ENCODE results near the gene ATP5F1D. TPM values are rescaled to one million over a fixed set of nuclear protein-coding genes. Genes with fewer than 3 reads are reported as not detected.

The ATP5F1D gene
- total and polyA plus RNA-seq, 2 experiments from 2014 or later = 139 to 396 TPM

DNA sequence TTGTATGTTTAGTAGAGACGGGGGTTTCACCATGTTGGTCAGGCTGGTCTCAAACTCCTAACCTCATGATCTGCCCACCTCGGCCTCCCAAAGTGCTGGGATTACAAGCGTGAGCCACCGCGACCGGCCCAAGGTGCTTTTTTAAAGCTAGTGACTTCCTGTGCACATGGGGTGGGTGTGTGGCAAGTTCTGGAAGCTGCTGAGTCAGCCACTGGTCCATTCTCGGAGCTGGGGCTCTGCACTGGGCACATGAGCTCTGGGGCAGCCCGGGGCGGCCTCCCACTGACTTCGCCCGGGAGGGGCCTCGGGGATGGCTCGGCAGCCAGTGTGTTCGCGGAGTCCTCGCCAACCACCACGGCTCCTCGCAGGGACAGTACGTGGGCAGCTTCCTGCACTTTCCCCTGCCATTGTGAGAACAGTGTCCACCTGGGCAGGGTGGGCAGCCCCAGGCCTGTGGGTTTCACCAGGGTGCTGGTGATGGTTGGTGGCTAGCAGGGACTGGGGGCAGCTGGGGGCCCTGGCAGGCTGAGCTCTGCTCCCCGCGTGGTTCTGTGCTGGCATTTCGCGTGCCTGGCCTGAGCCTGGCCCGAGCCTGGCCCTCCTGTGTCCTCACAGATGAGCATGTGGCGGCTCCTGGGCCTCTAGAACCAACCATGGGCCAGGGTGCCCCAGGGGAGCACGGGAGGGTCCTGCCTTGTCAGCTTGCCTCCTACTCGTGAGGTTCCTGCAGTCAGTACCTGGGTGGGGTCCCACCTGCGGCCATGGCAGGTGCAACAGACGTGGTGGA lies 15.9 kb upstream of the ATP5F1D start:
- TF ChIP-seq ZNF462 (CRISPR knock-in tag; IDR thresholded peaks at IDR 0.05) (no peak), ZNF331 (CRISPR knock-in tag; IDR thresholded peaks at IDR 0.05; ENCODE audit: low read depth) (no peak), EZH2 (IDR thresholded peaks at IDR 0.05; ENCODE audit: low read depth, unreplicated experiment) (no peak)
- no peaks in the 10 kb centered on the region; the same call in 1 of the 2 replicates for H4K20me1 ChIP-seq (replicated peaks; ENCODE audit: insufficient read depth)

DNA sequence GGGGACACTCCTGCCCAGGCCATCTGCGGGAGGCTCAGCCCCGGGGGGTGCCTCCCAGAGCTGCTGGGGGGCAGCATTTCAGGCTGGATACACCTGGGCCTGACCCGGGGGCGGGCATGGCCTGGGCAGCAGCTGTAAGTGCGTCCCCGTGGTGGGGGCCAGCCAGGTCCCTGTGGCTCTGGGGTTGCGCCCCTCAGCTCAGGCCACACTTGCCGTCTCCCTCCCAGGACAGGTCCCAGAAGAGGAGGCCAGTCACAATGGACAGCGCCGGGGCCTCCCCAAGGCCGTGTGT lies 15.4 kb upstream of the ATP5F1D start:
- Mint-ChIP-seq H3K27me3 (ENCODE audit: insufficient read depth, low read depth, poor library complexity) (peaks cover 7% of the 10 kb centered on the region), H3K4me3 (no peak overlapping the region), H3K9me3 (no peaks in the 10 kb centered on the region), H3K27ac (no peak overlapping the region), H3K4me1 (no peaks in the 10 kb centered on the region), H3K36me3 (ENCODE audit: low read depth) (peaks cover 4% of the 10 kb centered on the region; the same call in 2 of the 3 replicates)
- Histone ChIP-seq H2AFZ (no peak overlapping the region), H3K79me2 (replicated peaks; ENCODE audit: insufficient read depth) (0 out of 2 replicates have a peak, but pooled peaks cover 6% of the 10 kb centered on the region), H3K4me1 (ENCODE audit: insufficient read depth) (no peaks in the 10 kb centered on the region), H4K20me1 (replicated peaks; ENCODE audit: insufficient read depth) (no peaks in the 10 kb centered on the region; the same call in 1 of the 2 replicates), H3K9me2 (ENCODE audit: insufficient read depth) (no peaks in the 10 kb centered on the region), H3K27ac (ENCODE audit: low read depth) (no peak overlapping the region), H3K27me3 (ENCODE audit: insufficient read depth) (no peaks in the 10 kb centered on the region), H3K4me3 (no peak overlapping the region), H3K36me3 (ENCODE audit: insufficient read depth) (no peaks in the 10 kb centered on the region), H3F3A (replicated peaks; ENCODE audit: low read depth) (peaks cover 28% of the 10 kb centered on the region; the same call in 1 of the 2 replicates), H3K4me2 (no peak overlapping the region)
- DNase-seq (ENCODE audit: low spot score) = no peak
- ATAC-seq = no peak
- TF ChIP-seq ZNF114 (CRISPR knock-in tag; IDR thresholded peaks at IDR 0.05) = no peak
- TF ChIP-seq STAT1 (IDR thresholded peaks at IDR 0.05; ENCODE audit: unreplicated experiment) = no peak
- no peak for TF ChIP-seq NANOG (IDR thresholded peaks at IDR 0.05; ENCODE audit: borderline replicate concordance)
- no peak for TF ChIP-seq POLR2AphosphoS5 (IDR thresholded peaks at IDR 0.05; ENCODE audit: low read depth)
- no peak for TF ChIP-seq JUNB (IDR thresholded peaks at IDR 0.05; ENCODE audit: unreplicated experiment)
- TF ChIP-seq ZNF331 (CRISPR knock-in tag; IDR thresholded peaks at IDR 0.05; ENCODE audit: low read depth) = no peak
- TF ChIP-seq, protein P1, sequence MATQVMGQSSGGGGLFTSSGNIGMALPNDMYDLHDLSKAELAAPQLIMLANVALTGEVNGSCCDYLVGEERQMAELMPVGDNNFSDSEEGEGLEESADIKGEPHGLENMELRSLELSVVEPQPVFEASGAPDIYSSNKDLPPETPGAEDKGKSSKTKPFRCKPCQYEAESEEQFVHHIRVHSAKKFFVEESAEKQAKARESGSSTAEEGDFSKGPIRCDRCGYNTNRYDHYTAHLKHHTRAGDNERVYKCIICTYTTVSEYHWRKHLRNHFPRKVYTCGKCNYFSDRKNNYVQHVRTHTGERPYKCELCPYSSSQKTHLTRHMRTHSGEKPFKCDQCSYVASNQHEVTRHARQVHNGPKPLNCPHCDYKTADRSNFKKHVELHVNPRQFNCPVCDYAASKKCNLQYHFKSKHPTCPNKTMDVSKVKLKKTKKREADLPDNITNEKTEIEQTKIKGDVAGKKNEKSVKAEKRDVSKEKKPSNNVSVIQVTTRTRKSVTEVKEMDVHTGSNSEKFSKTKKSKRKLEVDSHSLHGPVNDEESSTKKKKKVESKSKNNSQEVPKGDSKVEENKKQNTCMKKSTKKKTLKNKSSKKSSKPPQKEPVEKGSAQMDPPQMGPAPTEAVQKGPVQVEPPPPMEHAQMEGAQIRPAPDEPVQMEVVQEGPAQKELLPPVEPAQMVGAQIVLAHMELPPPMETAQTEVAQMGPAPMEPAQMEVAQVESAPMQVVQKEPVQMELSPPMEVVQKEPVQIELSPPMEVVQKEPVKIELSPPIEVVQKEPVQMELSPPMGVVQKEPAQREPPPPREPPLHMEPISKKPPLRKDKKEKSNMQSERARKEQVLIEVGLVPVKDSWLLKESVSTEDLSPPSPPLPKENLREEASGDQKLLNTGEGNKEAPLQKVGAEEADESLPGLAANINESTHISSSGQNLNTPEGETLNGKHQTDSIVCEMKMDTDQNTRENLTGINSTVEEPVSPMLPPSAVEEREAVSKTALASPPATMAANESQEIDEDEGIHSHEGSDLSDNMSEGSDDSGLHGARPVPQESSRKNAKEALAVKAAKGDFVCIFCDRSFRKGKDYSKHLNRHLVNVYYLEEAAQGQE (IDR thresholded peaks at IDR 0.05; ENCODE audit: unreplicated experiment) = no peak
- no peak for TF ChIP-seq EZH2phosphoT487 (IDR thresholded peaks at IDR 0.05; ENCODE audit: unreplicated experiment)

More for the DNA sequence above, 15.9 kb upstream of the ATP5F1D start:
- peaks cover 7% of the 10 kb centered on the region for H3K27me3 Mint-ChIP-seq (ENCODE audit: insufficient read depth, low read depth, poor library complexity)
- Histone ChIP-seq H3K9me2 (ENCODE audit: insufficient read depth) (no peaks in the 10 kb centered on the region), H3K79me2 (replicated peaks; ENCODE audit: insufficient read depth) (0 out of 2 replicates have a peak, but pooled peaks cover 6% of the 10 kb centered on the region), H3K4me3 (no peak overlapping the region), H3K4me1 (ENCODE audit: insufficient read depth) (no peaks in the 10 kb centered on the region), H2AFZ (no peak overlapping the region), H3K4me2 (no peak overlapping the region), H3K27me3 (ENCODE audit: insufficient read depth) (no peaks in the 10 kb centered on the region), H3K27ac (ENCODE audit: low read depth) (no peak overlapping the region), H3K36me3 (ENCODE audit: insufficient read depth) (no peaks in the 10 kb centered on the region), H3F3A (replicated peaks; ENCODE audit: low read depth) (peaks cover 33% of the 10 kb centered on the region; the same call in 1 of the 2 replicates)
- ATAC-seq = no peak
- no peaks in the 10 kb centered on the region for H3K4me1 Mint-ChIP-seq
- H3K36me3 Mint-ChIP-seq (ENCODE audit: low read depth) = peaks cover 4% of the 10 kb centered on the region; the same call in 2 of the 3 replicates
- no peaks in the 10 kb centered on the region for H3K9me3 Mint-ChIP-seq
- no peak overlapping the region; the same call in 1 of the 2 replicates for H3K27ac Mint-ChIP-seq
- H3K4me3 Mint-ChIP-seq = no peak overlapping the region
- DNase-seq (ENCODE audit: low spot score) = no peak

All from GM23338 (cell line).